Uterus (tissue), 4 donors: ENCODE results near the gene LMTK2. TPM values are rescaled to one million over a fixed set of nuclear protein-coding genes. Genes with fewer than 3 reads are reported as not detected.

Source experiments
- DNase-seq, 2 donors: peaks; one replicate each; pipeline ENCODE4 v3.0.0-alpha.2; 2019 to 2020
- H3K27ac ChIP-seq, 2 donors: fragments of 200-600 bp; sonication (generic); 1 replicate in 1 of 2; 2 replicates in 1 of 2; pipeline ENCODE4 v1.5.1; 2016 to 2018
- H3K27me3 ChIP-seq, 2 donors: fragments of 200-600 bp; sonication (generic); one replicate each; pipeline ENCODE4 v1.5.1; 2018 to 2019; ENCODE audit warnings: control low read depth in 1 of 2
- H3K36me3 ChIP-seq, 2 donors: fragments of 200-600 bp; sonication (generic); one replicate each; pipeline ENCODE4 v1.5.1; 2019; ENCODE audit warnings: control low read depth in 1 of 2
- H3K4me1 ChIP-seq, 2 donors: fragments of 200-600 bp; sonication (generic); one replicate each; pipeline ENCODE4 v1.5.1; 2018 to 2019; ENCODE audit warnings: control low read depth in 1 of 2
- H3K4me3 ChIP-seq, 2 donors: fragments of 200-600 bp; sonication (generic); 1 replicate in 1 of 2; 2 replicates in 1 of 2; pipeline ENCODE4 v1.5.1; 2018 to 2019; ENCODE audit warnings: mild to moderate bottlenecking in 1 of 2
- H3K9me3 ChIP-seq, 2 donors: fragments of 200-600 bp; sonication (generic); one replicate each; pipeline ENCODE4 v1.5.1; 2019; ENCODE audit warnings: control low read depth in 1 of 2
- POLR2A ChIP-seq, 2 donors: fragments of 450-650 bp; IDR thresholded peaks; one replicate each; pipeline ENCODE4 v1.6.1; 2016; ENCODE audit warnings: antibody characterized with exemption in 2 of 2, mild to moderate bottlenecking in 1 of 2, moderate library complexity in 1 of 2
- intact Hi-C: fragments of 100-400 bp; cut with DNase I; formaldehyde crosslinking; loops from one replicate; pipeline ENCODE4 v1.15.1; 2023; ENCODE audit warnings: low total_unique reads
- total RNA-seq, 4 donors: library from RNA; depleted of rRNA in 3 of 4; stranded (reverse); fragments of >200 nt in 3 of 4; gene quantifications; one replicate each; pipeline versions ENCODE4 v1.1.0 to v1.2.4, GENCODE V29; 2014 to 2023
- TF ChIP-seq, protein P1 (sequence below), 4 experiments: fragments of 200-600 bp in 2 of 4; fragments of 450-650 bp in 2 of 4; sonication (generic) in 2 of 4; IDR thresholded peaks; one replicate each; pipeline ENCODE4 v1.5.1; 2016 to 2019; ENCODE audit warnings: antibody characterized with exemption in 4 of 4, mild to moderate bottlenecking in 2 of 4, moderate library complexity in 1 of 4
- donor health status: DM: yes; HTN: yes; CAD: no.

The LMTK2 gene
- total RNA-seq, 4 donors from 2014 or later: 5.9 to 23.3 (median 14.8) TPM

- H3K9me3 ChIP-seq: no peaks in the 10 kb centered on the region
- no peaks in the 10 kb centered on the region for H3K27me3 ChIP-seq
- H3K27ac ChIP-seq: peak overlapping the region in 1 of 2 donors; percentile 25
- no peak overlapping the region for H3K4me3 ChIP-seq
- no peak for TF ChIP-seq POLR2A (IDR thresholded peaks at IDR 0.05)
- TF ChIP-seq, protein P1, sequence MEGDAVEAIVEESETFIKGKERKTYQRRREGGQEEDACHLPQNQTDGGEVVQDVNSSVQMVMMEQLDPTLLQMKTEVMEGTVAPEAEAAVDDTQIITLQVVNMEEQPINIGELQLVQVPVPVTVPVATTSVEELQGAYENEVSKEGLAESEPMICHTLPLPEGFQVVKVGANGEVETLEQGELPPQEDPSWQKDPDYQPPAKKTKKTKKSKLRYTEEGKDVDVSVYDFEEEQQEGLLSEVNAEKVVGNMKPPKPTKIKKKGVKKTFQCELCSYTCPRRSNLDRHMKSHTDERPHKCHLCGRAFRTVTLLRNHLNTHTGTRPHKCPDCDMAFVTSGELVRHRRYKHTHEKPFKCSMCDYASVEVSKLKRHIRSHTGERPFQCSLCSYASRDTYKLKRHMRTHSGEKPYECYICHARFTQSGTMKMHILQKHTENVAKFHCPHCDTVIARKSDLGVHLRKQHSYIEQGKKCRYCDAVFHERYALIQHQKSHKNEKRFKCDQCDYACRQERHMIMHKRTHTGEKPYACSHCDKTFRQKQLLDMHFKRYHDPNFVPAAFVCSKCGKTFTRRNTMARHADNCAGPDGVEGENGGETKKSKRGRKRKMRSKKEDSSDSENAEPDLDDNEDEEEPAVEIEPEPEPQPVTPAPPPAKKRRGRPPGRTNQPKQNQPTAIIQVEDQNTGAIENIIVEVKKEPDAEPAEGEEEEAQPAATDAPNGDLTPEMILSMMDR (IDR thresholded peaks at IDR 0.05): no peak
- no peak for DNase-seq
- H3K4me1 ChIP-seq: no peaks in the 10 kb centered on the region
- no peaks in the 10 kb centered on the region for H3K36me3 ChIP-seq
- intact Hi-C loops: no loop called here
Observed at GRCh38 chr7:98110249-98111022, 3.8 kb downstream of the LMTK2 start.

- intact Hi-C loops: no loop called here
- H3K27ac ChIP-seq: no peak overlapping the region
Observed at GRCh38 chr7:98112077-98112476, 5.4 kb downstream of the LMTK2 start.

GRCh38 chr7:98115746-98116525 is 9.3 kb downstream of the LMTK2 start:
- TF ChIP-seq, protein P1 (IDR thresholded peaks at IDR 0.05): no peak
- TF ChIP-seq POLR2A (IDR thresholded peaks at IDR 0.05): no peak
- Histone ChIP-seq H3K27me3 (no peaks in the 10 kb centered on the region), H3K27ac (no peak overlapping the region), H3K9me3 (no peaks in the 10 kb centered on the region), H3K36me3 (no peaks in the 10 kb centered on the region), H3K4me1 (no peaks in the 10 kb centered on the region), H3K4me3 (no peak overlapping the region)
- no peak for DNase-seq
- intact Hi-C loops: no loop called here

More at GRCh38 chr7:98112077-98112476, 5.4 kb downstream of the LMTK2 start:
- H3K4me3 ChIP-seq: no peak overlapping the region
- H3K9me3 ChIP-seq: no peaks in the 10 kb centered on the region
- H3K36me3 ChIP-seq: no peaks in the 10 kb centered on the region
- no peak for DNase-seq
- H3K4me1 ChIP-seq: no peaks in the 10 kb centered on the region
- no peaks in the 10 kb centered on the region for H3K27me3 ChIP-seq
- TF ChIP-seq, protein P1 (IDR thresholded peaks at IDR 0.05): no peak
- TF ChIP-seq POLR2A (IDR thresholded peaks at IDR 0.05): no peak

DNA sequence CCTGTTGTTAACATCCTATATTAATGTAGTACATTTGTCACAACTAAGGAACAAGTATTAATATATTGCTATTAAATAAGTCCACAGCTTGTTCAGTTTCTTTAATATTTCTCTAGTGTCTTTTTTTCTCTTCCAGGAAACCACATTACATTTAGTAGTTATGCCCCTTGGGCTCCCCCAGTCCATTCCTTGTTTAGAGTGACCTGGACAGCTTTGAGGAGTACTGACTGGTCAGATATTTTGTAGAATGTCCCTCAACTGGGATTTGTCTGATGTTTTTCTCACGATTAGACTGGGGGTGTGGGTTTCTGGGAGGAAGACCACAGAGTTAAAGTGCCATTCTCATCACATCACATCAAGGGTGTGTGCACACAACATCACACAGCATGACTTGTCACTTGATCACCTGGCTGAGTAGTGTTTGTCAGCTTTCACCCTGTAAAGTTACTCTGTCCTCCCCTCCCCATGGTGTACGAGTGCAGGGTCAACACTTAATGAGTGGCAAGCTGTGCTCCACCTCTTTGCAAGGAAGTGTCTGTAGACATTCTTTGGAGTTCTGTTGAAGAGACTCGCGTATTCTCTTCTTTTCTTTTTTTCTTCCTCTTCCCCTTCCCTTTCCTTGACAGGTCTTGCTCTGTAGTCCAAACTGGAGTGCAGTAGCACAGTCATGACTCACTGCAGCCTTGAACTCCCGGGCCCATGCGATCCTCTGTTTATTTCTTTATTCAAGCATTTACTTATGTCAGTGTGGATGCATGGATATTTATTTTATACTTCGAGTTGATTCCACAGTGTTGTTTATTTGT is 10.2 kb downstream of the LMTK2 start:
- Histone ChIP-seq H3K36me3 (no peaks in the 10 kb centered on the region), H3K4me1 (no peaks in the 10 kb centered on the region), H3K9me3 (no peaks in the 10 kb centered on the region), H3K4me3 (no peak overlapping the region), H3K27me3 (no peaks in the 10 kb centered on the region), H3K27ac (no peak overlapping the region)
- no peak for DNase-seq
- intact Hi-C loops: no loop called here
- TF ChIP-seq POLR2A (IDR thresholded peaks at IDR 0.05): no peak
- TF ChIP-seq, protein P1 (IDR thresholded peaks at IDR 0.05): no peak
